ENCODE measurements around the gene ATG16L2. TPM values are rescaled to one million over a fixed set of nuclear protein-coding genes. Genes with fewer than 3 reads are reported as not detected.
A peak's percentile ranks its signal among the peaks of the same experiment; 100 is the strongest.

ATG16L2 gene
- total and polyA plus RNA-seq, 10 of the 15 experiments (the other 5 are each of a cell fraction or from before 2014, with no cell fraction given): 1.9 to 67.7 (median 30.4) TPM

- no peak overlapping the region for H3K4me3 ChIP-seq
- DNase-seq (ENCODE audit: low read depth, low spot score) (no peak), ATAC-seq (no peak), FAIRE-seq (no peak)
- H3K36me3 ChIP-seq (ENCODE audit: control insufficient read depth in 2 of 2, insufficient read depth in 2 of 2, low read length in 1 of 2): no peaks in the 10 kb centered on the region
- no TSS peak for BruUV-seq (replicated peaks)
- no peaks in the 10 kb centered on the region for H3K27me3 ChIP-seq (replicated peaks in 1 of 2; ENCODE audit: control insufficient read depth in 2 of 2, insufficient read depth in 2 of 2, low read length in 1 of 2)
- H2AFZ ChIP-seq (ENCODE audit: control insufficient read depth, low read depth, low read length): no peak overlapping the region
- SMC1A ChIA-PET (ENCODE audit: uncharacterized antibody, unreplicated experiment): interaction anchor here (0.6 to 1.2 kb wide), 4 partner anchors 9 to 52 kb away, joined by 3 to 4 read pairs (median 3); no protein-coding TSS in a partner anchor
- RAD21 ChIA-PET (ENCODE audit: unreplicated experiment): interaction anchor here (1.0 to 1.8 kb wide), 3 partner anchors 13 to 54 kb away, joined by 3 to 5 read pairs (median 4); no protein-coding TSS in a partner anchor
- CTCF ChIA-PET: interaction anchor here (0.7 to 8.2 kb wide), 3 partner anchors 11 to 54 kb away, joined by 3 to 65 read pairs (median 6); partner anchors contain the start of gene STARD10
- peaks cover 8% of the 10 kb centered on the region for H3K4me1 ChIP-seq (ENCODE audit: control insufficient read depth, insufficient read depth, low read length)
- H3K27ac ChIP-seq (ENCODE audit: control insufficient read depth, insufficient read depth): no peak overlapping the region
- 73% methylated on average over 4 of the region's 4 CpGs for WGBS (ENCODE audit: insufficient coverage, insufficient replicate concordance, low lambda C conversion rate, missing lambda C conversion rate)
- intact Hi-C loops (cut with micrococcal nuclease; ENCODE audit: unreplicated experiment) (no loop called here), in situ Hi-C loops (cut with MboI) (no loop called here)
- no peaks in the 10 kb centered on the region for H3K9me3 ChIP-seq (replicated peaks; ENCODE audit: control insufficient read depth, insufficient read depth, low read length)
- no peaks in the 10 kb centered on the region for H4K20me1 ChIP-seq (ENCODE audit: control insufficient read depth, insufficient read depth)
- no peak overlapping the region for H3K4me2 ChIP-seq (ENCODE audit: control insufficient read depth, insufficient read depth)
- no peaks in the 10 kb centered on the region for H3K79me2 ChIP-seq (ENCODE audit: control insufficient read depth, insufficient read depth, low read length)
- no peak overlapping the region for H3K9ac ChIP-seq (ENCODE audit: control insufficient read depth, insufficient read depth, low read length)
- POLR2A ChIA-PET: interaction anchor here (0.5 to 1.0 kb wide), 2 partner anchors 8 to 13 kb away, joined by 3 read pairs; no protein-coding TSS in a partner anchor
- TF ChIP-seq NR2C1 (IDR thresholded peaks at IDR 0.05) (peak; percentile 73), NFXL1 (IDR thresholded peaks at IDR 0.05; ENCODE audit: borderline replicate concordance) (no peak), RB1 (IDR thresholded peaks at IDR 0.05; ENCODE audit: borderline replicate concordance) (no peak), BHLHE40 (IDR thresholded peaks at IDR 0.05; ENCODE audit: borderline replicate concordance in 1 of 2, low read depth in 2 of 2, low read length in 1 of 2) (no peak), FOS (IDR thresholded peaks at IDR 0.05; ENCODE audit: borderline replicate concordance, extremely low read depth, insufficient read length) (no peak), CBX5 (IDR thresholded peaks at IDR 0.05; ENCODE audit: low read depth) (no peak), NR2C2 (IDR thresholded peaks at IDR 0.05; ENCODE audit: borderline replicate concordance, control insufficient read depth, insufficient read length, low read depth) (no peak), ZBED1 (IDR thresholded peaks at IDR 0.05; ENCODE audit: borderline replicate concordance) (no peak), NR2F1 (conservative IDR thresholded peaks at IDR 0.05) (0 out of 2 replicates have a peak, but pooled peaks have one; percentile 28), NBN (IDR thresholded peaks at IDR 0.05) (no peak), MLLT1 (IDR thresholded peaks at IDR 0.05) (no peak)
- TF ChIP-seq, protein P1, sequence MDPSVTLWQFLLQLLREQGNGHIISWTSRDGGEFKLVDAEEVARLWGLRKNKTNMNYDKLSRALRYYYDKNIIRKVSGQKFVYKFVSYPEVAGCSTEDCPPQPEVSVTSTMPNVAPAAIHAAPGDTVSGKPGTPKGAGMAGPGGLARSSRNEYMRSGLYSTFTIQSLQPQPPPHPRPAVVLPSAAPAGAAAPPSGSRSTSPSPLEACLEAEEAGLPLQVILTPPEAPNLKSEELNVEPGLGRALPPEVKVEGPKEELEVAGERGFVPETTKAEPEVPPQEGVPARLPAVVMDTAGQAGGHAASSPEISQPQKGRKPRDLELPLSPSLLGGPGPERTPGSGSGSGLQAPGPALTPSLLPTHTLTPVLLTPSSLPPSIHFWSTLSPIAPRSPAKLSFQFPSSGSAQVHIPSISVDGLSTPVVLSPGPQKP (IDR thresholded peaks at IDR 0.05; ENCODE audit: low read depth, low read length): no peak
- TF ChIP-seq, protein P2, sequence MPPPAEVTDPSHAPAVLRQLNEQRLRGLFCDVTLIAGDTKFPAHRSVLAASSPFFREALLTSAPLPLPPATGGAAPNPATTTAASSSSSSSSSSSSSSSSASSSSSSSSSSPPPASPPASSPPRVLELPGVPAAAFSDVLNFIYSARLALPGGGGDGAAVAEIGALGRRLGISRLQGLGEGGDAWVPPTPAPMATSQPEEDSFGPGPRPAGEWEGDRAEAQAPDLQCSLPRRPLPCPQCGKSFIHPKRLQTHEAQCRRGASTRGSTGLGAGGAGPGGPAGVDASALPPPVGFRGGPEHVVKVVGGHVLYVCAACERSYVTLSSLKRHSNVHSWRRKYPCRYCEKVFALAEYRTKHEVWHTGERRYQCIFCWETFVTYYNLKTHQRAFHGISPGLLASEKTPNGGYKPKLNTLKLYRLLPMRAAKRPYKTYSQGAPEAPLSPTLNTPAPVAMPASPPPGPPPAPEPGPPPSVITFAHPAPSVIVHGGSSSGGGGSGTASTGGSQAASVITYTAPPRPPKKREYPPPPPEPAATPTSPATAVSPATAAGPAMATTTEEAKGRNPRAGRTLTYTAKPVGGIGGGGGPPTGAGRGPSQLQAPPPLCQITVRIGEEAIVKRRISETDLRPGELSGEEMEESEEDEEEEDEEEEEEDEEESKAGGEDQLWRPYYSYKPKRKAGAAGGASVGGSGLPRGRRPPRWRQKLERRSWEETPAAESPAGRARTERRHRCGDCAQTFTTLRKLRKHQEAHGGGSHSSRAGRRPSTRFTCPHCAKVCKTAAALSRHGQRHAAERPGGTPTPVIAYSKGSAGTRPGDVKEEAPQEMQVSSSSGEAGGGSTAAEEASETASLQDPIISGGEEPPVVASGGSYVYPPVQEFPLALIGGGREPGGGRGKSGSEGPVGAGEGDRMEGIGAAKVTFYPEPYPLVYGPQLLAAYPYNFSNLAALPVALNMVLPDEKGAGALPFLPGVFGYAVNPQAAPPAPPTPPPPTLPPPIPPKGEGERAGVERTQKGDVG (CRISPR knock-in tag; IDR thresholded peaks at IDR 0.05): no peak
- TF ChIP-seq, protein P3, sequence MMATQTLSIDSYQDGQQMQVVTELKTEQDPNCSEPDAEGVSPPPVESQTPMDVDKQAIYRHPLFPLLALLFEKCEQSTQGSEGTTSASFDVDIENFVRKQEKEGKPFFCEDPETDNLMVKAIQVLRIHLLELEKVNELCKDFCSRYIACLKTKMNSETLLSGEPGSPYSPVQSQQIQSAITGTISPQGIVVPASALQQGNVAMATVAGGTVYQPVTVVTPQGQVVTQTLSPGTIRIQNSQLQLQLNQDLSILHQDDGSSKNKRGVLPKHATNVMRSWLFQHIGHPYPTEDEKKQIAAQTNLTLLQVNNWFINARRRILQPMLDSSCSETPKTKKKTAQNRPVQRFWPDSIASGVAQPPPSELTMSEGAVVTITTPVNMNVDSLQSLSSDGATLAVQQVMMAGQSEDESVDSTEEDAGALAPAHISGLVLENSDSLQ (IDR thresholded peaks at IDR 0.05): no peak
Observed at GRCh38 chr11:72779495-72780128, 34.6 kb upstream of the ATG16L2 start.
